GM19025 (cell line): ENCODE data around the gene MYOG.

Source experiments
- ATAC-seq: cut with Tn5 transposase; IDR thresholded peaks from one replicate; pipeline ENCODE4 v1.9.1; 2021; ENCODE audit warnings: mild to moderate bottlenecking, low read depth, moderate library complexity; ENCODE audit not compliant: unreplicated experiment

The MYOG gene

DNA sequence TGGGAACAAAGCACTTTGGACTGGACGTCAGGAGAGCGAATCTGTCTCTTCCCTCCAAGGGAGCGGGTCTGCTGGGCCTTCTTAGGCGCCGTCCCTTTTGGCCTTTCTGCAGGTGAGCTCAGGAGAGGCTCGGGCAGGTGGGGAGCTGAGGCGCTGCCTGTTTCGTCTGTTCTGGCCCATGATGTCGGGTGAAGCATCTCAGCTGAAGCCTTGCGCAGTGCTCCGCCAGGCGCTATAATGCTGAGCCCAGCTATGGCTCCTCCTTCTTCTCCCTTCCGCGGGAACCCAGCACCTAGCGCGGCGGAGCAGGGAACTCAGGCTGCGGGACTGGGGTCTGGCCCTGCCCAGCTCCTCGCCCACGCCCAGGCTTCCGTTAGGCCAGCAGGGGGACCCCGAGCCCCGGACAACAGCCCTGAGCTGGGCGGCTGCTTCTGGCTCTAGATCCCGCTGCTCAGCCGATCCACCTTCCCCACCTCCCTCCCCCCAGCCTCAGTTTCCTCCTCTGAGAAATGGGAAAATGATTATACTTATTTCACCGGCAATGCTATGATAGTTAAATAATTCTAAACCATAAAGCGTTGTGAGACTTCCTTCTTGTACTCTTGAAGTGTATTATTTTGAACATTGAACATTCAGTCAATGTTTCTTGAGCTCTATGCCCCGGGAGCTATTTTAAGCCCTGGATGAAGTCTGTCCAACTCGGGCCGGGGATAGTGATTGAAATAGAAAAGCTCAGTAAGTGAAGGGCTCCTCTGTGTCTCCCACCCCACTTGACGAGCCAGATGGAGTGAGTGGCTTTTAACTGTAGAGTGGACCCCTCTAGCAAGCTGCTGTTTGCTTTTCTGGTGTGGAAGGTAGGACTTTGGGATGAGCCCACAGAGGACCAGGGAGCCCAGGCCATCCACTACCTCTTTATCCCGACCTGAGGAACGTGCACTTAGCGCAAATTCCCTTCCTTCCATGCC, 32.1 kb upstream of the MYOG start:
- ATAC-seq: no peak

- no peak for ATAC-seq
Measured at GRCh38 chr1:203116091-203116820, 30.4 kb upstream of the MYOG start.

GRCh38 chr1:203114202-203114601, 28.4 kb upstream of the MYOG start:
- ATAC-seq: no peak

- no peak for ATAC-seq
Measured at GRCh38 chr1:203113308-203113707, 27.5 kb upstream of the MYOG start.

GRCh38 chr1:203112475-203112874, 26.7 kb upstream of the MYOG start:
- no peak for ATAC-seq

DNA sequence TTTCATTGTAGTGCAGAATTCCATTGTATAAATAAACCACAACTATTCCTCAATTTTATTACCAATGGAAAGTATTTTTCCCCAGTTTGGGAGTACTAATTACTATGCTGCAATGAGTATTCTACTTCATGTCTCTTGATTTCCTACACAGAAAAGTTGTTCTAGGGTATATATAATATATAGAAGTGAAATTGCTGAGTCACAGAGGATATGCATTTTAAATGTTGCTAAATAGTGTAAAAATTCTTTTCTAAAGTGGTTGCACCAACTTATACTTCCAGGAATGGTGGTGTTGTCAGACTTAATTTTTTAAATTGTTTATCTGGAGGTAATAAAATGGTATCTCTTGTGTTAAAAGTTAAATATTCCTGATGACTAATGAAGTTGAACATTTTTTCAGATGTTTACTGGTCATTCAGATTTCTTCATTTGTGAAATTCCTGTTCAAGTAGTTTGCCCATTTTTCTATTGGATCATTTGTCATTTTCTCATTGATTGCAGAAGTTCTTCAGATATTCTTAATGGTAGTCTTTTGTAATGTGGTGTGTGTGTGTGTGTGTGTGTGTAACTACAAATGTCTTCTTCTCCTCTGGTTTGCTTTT, 19.1 kb upstream of the MYOG start:
- no peak for ATAC-seq

DNA sequence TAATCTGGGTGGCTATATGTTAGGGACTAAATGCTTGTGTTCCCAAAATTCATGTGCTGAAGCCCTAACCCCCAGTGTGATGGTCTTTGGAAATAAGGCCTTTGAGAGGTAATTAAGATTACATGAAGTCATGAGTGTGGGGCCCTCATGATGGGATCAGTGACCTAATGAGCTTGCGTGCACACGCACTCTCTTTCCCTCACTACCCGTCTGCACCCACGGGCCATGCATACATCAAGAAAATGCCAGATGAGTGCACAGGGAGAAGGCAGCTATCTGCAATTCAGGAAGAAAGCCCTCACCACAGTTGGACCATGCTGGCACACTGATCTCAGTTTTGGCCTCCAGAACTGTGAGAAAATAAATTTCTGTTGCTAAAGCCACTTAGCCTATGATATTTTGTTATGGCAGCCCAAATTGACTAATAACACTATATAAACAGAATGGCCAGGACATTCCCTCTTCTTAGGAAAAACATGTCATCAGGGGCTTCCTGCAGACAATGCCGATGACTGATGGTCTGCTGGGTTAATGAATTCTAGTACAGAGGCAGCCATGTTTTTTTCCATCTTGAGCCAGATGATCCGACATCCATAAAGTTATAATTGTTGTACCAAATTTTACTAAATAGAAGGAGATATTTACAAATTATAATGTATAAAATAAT, 18.1 kb upstream of the MYOG start:
- no peak for ATAC-seq

DNA sequence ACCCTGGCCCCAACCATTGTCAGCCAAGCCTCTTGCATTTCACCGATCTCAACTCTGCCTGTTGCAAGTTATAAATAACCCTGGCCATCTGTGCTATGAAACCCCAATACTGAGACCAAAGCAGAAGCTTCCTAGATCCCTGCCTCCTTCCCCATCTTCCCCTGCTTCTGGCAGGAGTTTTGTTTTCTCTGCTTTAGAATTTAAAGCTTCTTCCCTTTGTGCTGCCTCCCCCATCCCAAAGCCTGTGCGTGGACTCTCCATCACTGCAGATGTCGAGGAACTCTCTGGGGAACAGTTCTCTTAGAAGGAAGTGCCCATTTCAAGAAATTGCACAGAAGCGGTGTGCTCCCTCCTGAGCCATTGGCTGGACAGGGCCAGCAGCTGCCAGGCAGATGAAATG, 17.4 kb upstream of the MYOG start:
- ATAC-seq: no peak

DNA sequence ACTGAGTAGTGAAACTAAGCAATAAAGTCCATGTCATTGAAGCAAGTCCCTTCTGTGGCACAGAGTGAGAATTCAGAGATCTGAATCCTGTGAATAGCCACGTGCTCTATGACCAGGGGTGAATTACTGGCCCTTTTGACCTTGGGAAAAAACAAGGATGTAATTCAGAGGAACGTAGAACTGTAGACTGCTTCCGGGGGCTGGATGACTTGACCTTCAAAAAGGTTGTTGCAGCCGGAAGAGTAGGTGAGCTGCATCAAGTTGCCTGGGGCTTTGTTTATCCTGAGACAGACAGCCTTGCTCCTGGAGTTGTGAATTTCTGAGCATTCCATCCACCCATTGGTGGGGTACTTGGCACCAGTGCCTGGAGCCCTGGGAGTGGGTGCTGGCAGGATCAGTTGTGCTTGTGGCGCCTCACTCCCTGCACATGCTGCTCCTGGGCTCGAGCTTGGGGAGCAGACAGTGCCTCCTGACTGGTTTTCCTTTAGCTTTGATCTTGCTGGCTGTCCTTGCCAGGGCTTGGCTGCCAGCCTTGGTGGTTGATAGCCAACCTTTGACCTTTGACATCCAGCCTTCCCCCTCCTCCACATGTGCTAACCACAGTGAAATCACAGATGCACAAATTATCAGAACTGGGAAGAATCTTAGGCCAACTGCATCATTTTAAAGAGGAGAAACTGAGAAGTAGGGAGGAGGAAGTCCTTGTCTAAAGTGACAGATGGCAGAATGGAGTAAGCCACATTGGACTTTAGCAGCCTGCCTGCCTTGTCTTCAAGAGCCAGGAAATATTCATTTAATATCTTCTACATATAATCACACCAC, 16.2 kb upstream of the MYOG start:
- ATAC-seq: no peak

DNA sequence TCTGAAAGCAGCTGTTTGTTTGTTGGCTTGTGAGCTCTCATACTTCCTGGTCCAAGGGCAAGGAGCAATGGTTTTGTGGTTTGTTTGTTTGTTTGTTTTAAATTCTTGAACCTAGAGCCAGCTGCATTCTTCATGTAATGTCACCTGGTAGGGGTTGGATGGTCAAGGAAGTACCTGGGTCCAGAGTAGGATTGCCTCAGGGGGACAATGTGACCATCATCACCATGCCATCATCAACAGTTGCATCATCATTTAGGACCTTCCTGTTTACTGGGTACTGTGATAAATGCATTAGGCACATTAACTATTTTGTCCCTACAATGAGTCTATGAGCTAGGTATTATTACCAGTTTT, 14.7 kb upstream of the MYOG start:
- ATAC-seq: no peak

DNA sequence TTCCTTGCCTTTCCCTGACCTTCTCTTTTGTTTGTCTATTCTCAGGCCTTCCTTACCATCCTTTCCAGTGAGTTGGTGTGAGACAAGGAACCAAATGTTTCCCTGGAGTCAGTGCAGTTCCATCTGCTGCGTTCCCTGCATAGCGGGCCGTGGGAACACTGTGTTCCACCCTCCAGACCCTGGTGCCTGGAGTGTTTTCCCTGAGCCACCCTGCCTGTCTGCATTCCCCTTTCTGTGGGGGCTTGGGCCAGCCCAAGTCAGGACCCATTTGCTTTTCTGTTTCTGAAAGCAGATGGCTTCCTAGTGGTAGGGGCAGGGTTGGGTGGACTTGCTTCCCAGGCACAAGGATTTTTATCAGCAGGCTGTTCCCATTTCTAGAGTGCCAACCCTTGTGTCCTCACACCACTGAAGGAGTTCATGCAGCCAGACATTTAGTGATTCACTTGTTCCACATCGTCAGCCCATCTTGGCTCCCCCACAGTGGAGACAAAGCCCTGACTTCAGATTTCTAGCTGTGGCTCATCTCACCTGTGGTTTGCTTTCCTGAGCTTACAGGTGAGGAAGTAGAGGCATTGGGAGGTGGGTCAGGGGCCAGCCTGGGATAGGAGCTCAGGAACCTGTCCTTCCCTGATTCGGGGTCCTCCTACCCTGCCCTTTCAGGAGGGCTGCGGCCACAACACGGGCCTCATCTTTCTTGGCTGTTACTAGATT, 14.1 kb upstream of the MYOG start:
- no peak for ATAC-seq

DNA sequence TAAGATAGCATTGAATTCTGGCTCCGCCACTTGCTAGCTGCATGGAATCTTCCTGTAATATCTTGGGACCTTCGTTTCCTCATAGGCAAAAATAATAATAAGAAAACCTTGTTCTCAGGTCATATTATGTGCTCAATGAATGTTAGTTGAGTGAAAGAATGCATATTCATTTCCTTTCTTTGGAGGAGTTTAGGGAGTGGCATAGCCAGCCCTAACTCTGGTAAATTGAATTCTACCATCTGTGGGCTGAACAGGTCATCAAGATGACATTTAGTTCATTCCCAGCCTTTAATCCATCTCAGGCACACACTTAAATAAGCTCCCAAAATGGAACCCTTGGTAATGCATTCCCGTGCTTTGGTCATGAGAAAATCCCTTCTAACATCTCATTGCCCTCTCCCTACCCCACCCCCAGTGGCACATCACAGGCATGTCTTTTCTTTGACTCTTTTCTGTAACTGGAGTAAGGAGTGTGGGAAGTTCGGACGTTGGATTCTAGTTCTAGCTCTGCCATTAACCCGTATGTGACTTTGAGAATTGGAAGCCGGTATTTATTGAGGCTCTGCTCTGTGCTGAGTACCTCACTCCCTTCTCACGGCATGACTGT, 13.2 kb upstream of the MYOG start:
- ATAC-seq: no peak

DNA sequence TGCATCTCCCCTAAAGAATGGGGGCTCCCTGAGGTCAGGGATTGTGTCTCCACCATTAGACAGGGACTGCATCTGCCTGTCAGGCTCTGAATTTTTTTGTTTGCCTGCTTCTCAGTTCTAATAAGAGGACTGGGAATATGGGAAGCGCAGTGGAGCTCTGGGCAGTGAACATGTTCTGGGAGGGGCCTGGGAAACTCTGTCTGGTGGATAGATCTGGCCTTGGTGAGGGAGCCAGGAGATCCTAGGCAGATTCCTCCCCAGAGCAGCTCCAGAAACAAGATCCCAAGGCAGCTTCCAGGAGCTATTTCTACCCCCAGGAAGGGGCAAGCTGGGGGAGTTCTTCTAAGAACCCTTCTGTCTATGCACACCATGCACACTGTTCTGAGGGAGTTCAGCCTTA, 12.6 kb upstream of the MYOG start:
- no peak for ATAC-seq

DNA sequence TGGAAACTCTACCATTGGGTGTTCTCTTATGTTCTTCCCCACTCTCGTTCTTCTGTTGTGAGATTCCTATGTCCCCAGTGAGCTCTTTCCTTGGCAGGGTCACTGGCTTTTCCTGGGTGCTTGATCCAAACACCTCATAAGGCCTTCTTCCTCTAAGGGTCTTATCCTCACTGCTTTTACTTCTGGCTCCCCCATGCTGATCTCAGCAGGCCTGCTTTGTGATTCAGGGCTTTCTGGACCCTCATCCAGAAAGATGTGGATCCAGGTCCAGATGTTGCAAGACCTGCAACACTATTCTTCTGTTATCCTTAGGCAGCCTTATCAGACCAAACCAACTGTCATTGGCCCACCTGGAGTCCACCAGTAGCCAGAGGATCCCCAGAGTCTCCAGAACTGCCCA, 11.2 kb upstream of the MYOG start:
- ATAC-seq: no peak

GRCh38 chr1:203096566-203096965, 10.8 kb upstream of the MYOG start:
- no peak for ATAC-seq

- no peak for ATAC-seq
Measured at GRCh38 chr1:203095061-203095690, 9.4 kb upstream of the MYOG start.

- no peak for ATAC-seq
Measured at GRCh38 chr1:203093754-203094410, 8.1 kb upstream of the MYOG start.

GRCh38 chr1:203091761-203092330, 6.0 kb upstream of the MYOG start:
- no peak for ATAC-seq
